Naive thymus-derived CD4-positive, alpha-beta T cell (primary cell): ENCODE results near the gene PRSS8. TPM values are rescaled to one million over a fixed set of nuclear protein-coding genes. Genes with fewer than 3 reads are reported as not detected.

Source experiments
- ATAC-seq: fragments of 150-1000 bp; cut with Tn5 transposase; 2 replicates; pipeline ENCODE4 v1.10.0; 2021; ENCODE audit warnings: mild to moderate bottlenecking, moderate library complexity
- CTCF ChIA-PET: fragments of 350-600 bp; sonication (Branson Sonifier 250); formaldehyde crosslinking; loops from one replicate; lab custom pipeline; 2021; ENCODE audit warnings: antibody characterized with exemption; lab: Charles Lee
- POLR2A ChIA-PET: fragments of 350-600 bp; sonication (Branson Sonifier 250); formaldehyde crosslinking; loops from one replicate; lab custom pipeline; 2021; ENCODE audit warnings: antibody characterized with exemption, inconsistent platforms; lab: Charles Lee
- DNase-seq, 9 donors: peaks; one replicate each; pipeline versions ENCODE4 v3.0.0 to v3.0.0-alpha.2; 2020 to 2022; ENCODE audit warnings: mixed read lengths in 1 of 9
- H3K27ac ChIP-seq: one replicate; pipeline ENCODE4 v1.7.0; 2013; ENCODE audit warnings: mild to moderate bottlenecking, low read depth, low read length, moderate library complexity
- H3K27me3 ChIP-seq, 2 donors: one replicate each; pipeline ENCODE4 v1.7.0; 2013; ENCODE audit warnings: low read length in 2 of 2, mild to moderate bottlenecking in 2 of 2, moderate library complexity in 2 of 2; ENCODE audit not compliant: control insufficient read depth in 2 of 2, insufficient read depth in 2 of 2
- H3K36me3 ChIP-seq, 3 experiments: 1 replicate in 2 of 3; 2 replicates in 1 of 3; pipeline ENCODE4 v1.7.0; 2013; ENCODE audit warnings: low read length in 3 of 3, mild to moderate bottlenecking in 3 of 3, moderate library complexity in 1 of 3; ENCODE audit not compliant: insufficient read depth in 3 of 3, control insufficient read depth in 2 of 3
- H3K4me1 ChIP-seq, 2 donors: one replicate each; pipeline ENCODE4 v1.7.0; 2013; ENCODE audit warnings: low read length in 2 of 2, mild to moderate bottlenecking in 2 of 2, moderate library complexity in 1 of 2; ENCODE audit not compliant: control insufficient read depth in 2 of 2, insufficient read depth in 2 of 2
- H3K4me3 ChIP-seq: 2 replicates; pipeline ENCODE4 v1.7.0; 2013; ENCODE audit warnings: mild to moderate bottlenecking, low read length
- H3K9me3 ChIP-seq, 3 experiments: 1 replicate in 2 of 3; 2 replicates in 1 of 3; pipeline ENCODE4 v1.7.0; 2013; ENCODE audit warnings: low read length in 3 of 3; ENCODE audit not compliant: control insufficient read depth in 2 of 3
- H3K27ac Mint-ChIP-seq, 9 donors: one replicate each; pipeline ENCODE4 v1.8.0; 2020 to 2022; ENCODE audit warnings: mixed read lengths in 9 of 9, mild to moderate bottlenecking in 8 of 9, moderate library complexity in 5 of 9, inconsistent platforms in 2 of 9
- H3K27me3 Mint-ChIP-seq, 5 donors: one replicate each; pipeline ENCODE4 v1.8.0; 2021 to 2022; ENCODE audit warnings: mixed read lengths in 5 of 5, mild to moderate bottlenecking in 1 of 5
- H3K36me3 Mint-ChIP-seq, 5 donors: one replicate each; pipeline ENCODE4 v1.8.0; 2020 to 2022; ENCODE audit warnings: mixed read lengths in 5 of 5, mild to moderate bottlenecking in 3 of 5, inconsistent platforms in 1 of 5
- H3K4me1 Mint-ChIP-seq, 7 donors: one replicate each; pipeline ENCODE4 v1.8.0; 2020 to 2022; ENCODE audit warnings: mixed read lengths in 7 of 7, mild to moderate bottlenecking in 3 of 7, inconsistent platforms in 1 of 7
- H3K4me3 Mint-ChIP-seq, 10 donors: one replicate each; pipeline ENCODE4 v1.8.0; 2020 to 2022; ENCODE audit warnings: mild to moderate bottlenecking in 10 of 10, mixed read lengths in 10 of 10, moderate library complexity in 6 of 10, inconsistent platforms in 2 of 10
- H3K9me3 Mint-ChIP-seq, 11 donors: one replicate each; pipeline ENCODE4 v1.8.0; 2020 to 2022; ENCODE audit warnings: mixed read lengths in 11 of 11, mild to moderate bottlenecking in 4 of 11, inconsistent platforms in 1 of 11, moderate library complexity in 1 of 11
- intact Hi-C, 2 donors: fragments of 100-400 bp; cut with micrococcal nuclease; formaldehyde crosslinking; loops; one replicate each; pipeline ENCODE4 v1.15.1; 2023
- polyA plus RNA-seq, 2 donors: library from polyadenylated mRNA; unstranded; fragments of 300-500 nt; fragmentation: Illumina TruSeq; gene quantifications; one replicate each; pipeline ENCODE4 v1.2.3, GENCODE V29; 2021
- total RNA-seq, 6 experiments: library from RNA in 5 of 6; stranded (reverse) in 5 of 6; gene quantifications; 1 replicate in 5 of 6; 2 replicates in 1 of 6; pipeline ENCODE4 v1.2.3 and lab custom pipeline; 2021 to 2026

PRSS8 gene
- total and polyA plus RNA-seq, 7 experiments from 2014 or later = not detected

DNA sequence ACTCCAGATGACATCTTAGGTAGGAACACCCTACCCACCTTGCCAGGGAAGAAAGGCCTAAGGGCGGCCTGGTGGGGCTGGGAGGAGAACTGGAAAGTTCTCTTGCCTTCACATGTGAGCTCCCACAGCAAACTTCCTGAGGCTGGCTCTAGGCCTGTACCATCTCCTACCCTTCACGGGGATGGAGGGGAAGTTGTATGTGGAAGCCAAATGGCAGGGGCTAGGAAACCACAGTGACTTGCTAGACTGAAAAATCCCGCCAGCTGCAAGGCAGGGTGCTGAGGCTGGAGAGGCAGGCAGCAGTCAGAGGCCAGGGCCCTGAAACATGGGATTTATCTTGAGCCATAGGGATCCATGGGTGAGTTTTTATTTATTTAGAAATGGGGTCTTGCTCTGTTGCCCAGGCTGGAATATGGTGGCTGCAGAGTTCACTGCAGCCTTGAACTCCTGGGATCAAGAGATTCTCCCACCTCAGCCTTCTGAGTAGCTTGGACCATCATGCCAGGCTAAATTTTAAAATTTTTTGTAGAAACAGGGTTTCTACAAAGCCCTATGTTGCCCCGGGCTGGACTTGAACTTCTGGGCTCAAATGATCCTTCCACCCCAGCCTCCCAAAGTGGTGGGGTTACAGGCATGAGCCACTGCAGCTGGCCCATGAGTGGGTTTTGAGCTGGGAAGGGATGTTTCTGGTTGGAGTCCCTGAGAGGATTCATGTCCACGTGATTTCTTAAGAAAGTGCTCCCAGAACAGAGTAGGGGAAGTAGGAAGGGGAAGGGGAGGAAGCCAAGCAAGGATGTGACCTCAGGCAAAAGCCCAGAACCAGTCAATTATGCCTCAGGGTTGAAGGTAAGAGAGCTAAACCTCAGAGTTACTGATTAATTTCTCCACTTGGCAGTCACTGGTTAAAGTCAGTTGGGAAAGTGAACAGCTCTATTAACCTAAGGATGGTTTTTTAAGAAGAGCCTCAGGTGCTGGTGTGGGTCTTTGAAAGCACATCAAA is 22.1 kb downstream of the PRSS8 start:
- H3K36me3 Mint-ChIP-seq = peaks cover 0 to 11% (median 0%) of the 10 kb centered on the region in 5 donors
- Histone ChIP-seq H3K27ac (no peak overlapping the region), H3K4me1 (peaks cover 5 to 16% of the 10 kb centered on the region in 2 donors), H3K27me3 (no peaks in the 10 kb centered on the region), H3K4me3 (no peak overlapping the region), H3K36me3 (peaks cover 0 to 35% (median 0%) of the 10 kb centered on the region in 3 experiments), H3K9me3 (no peaks in the 10 kb centered on the region)
- peaks cover 0 to 3% (median 0%) of the 10 kb centered on the region in 11 donors for H3K9me3 Mint-ChIP-seq
- H3K27ac Mint-ChIP-seq = peak overlapping the region in 6 of 9 donors; percentile 6 to 74 (median 50)
- CTCF ChIA-PET = no interaction called here
- DNase-seq = no peak
- no peak for ATAC-seq
- H3K4me3 Mint-ChIP-seq = peak overlapping the region in 2 of 10 donors; percentile 38 to 47
- H3K4me1 Mint-ChIP-seq = peaks cover 11 to 35% (median 18%) of the 10 kb centered on the region in 7 donors
- H3K27me3 Mint-ChIP-seq = no peaks in the 10 kb centered on the region
- POLR2A ChIA-PET = interaction anchor here (1.0 to 2.6 kb wide), 3 partner anchors 28 to 67 kb away, joined by 3 to 10 read pairs (median 3); partner anchors contain the start of genes FUS and ZNF668
- intact Hi-C loops = no loop called here

DNA sequence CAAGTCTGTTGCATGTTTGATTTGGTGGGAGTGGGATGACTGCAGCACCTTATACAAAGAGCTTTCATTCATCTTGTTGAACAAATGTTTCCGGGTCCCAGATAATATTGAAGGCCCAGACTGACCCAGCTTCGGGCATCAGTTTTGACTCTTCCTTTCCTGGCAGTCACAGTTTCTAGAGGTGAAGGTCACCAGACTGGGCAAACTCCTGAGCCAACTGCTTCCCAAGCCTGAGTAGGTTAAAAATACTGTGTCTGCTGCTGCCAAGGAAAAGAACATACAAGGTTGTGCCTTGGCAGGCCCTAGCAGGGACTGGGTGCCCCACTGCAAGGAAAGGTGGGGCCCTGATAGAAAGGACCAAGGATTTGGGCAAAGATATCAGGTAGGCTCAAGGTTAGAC is 22.8 kb downstream of the PRSS8 start:
- no peak overlapping the region for H3K27ac ChIP-seq
- DNase-seq = no peak
- H3K4me3 ChIP-seq = no peak overlapping the region
- no peak for ATAC-seq
- peak overlapping the region in 1 of 10 donors; percentile 25 for H3K4me3 Mint-ChIP-seq
- H3K9me3 Mint-ChIP-seq = no peaks in the 10 kb centered on the region
- peaks cover 0 to 11% (median 0%) of the 10 kb centered on the region in 5 donors for H3K36me3 Mint-ChIP-seq
- POLR2A ChIA-PET = interaction anchor here (1.2 kb wide), 1 partner anchor 39 kb away, joined by 3 read pairs; the partner anchor contains the start of gene ZNF668
- H3K36me3 ChIP-seq = peaks cover 0 to 38% (median 0%) of the 10 kb centered on the region in 3 experiments
- peaks cover 3 to 16% of the 10 kb centered on the region in 2 donors for H3K4me1 ChIP-seq
- H3K4me1 Mint-ChIP-seq = peaks cover 9 to 34% (median 14%) of the 10 kb centered on the region in 7 donors
- CTCF ChIA-PET = no interaction called here
- no peak overlapping the region for H3K27ac Mint-ChIP-seq
- no peaks in the 10 kb centered on the region for H3K9me3 ChIP-seq
- H3K27me3 ChIP-seq = no peaks in the 10 kb centered on the region
- intact Hi-C loops = no loop called here
- H3K27me3 Mint-ChIP-seq = no peaks in the 10 kb centered on the region

DNA sequence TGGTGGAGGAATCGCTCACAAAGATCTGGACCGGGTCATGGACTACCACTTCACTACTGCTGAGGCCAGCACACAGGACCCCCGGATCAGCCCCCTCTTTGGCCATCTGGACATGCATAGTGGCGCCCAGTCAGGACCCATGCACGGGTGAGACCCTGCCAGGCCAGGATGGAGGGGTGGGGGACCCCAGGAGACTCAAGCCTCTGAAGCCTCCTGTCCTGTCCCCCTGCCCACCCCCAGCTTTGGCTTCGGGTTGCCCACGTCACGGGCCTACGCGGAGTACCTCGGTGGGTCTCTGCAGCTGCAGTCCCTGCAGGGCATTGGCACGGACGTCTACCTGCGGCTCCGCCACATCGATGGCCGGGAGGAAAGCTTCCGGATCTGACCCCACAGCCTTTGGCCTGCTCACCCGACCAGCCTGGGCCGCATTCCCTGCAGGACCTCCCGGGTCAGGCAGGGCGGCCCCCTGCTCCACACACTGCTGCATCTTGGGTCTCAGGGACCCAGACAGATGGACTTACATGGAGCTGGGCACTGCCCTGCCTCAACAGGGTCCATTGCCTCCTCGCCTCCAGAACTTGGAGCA is 23.6 kb downstream of the PRSS8 start:
- ATAC-seq (no peak), DNase-seq (no peak)
- H3K27me3 Mint-ChIP-seq = no peaks in the 10 kb centered on the region
- no peaks in the 10 kb centered on the region for H3K9me3 Mint-ChIP-seq
- Histone ChIP-seq H3K4me3 (no peak overlapping the region), H3K4me1 (peaks cover 4 to 16% of the 10 kb centered on the region in 2 donors), H3K36me3 (peaks cover 0 to 38% (median 0%) of the 10 kb centered on the region in 3 experiments), H3K27me3 (no peaks in the 10 kb centered on the region), H3K27ac (no peak overlapping the region), H3K9me3 (no peaks in the 10 kb centered on the region)
- peaks cover 0 to 11% (median 0%) of the 10 kb centered on the region in 5 donors for H3K36me3 Mint-ChIP-seq
- no peak overlapping the region for H3K27ac Mint-ChIP-seq
- POLR2A ChIA-PET = interaction anchor here (0.7 to 1.1 kb wide), 2 partner anchors 30 to 395 kb away, joined by 3 to 5 read pairs; no protein-coding TSS in a partner anchor
- intact Hi-C loops = no loop called here
- peaks cover 10 to 39% (median 19%) of the 10 kb centered on the region in 7 donors for H3K4me1 Mint-ChIP-seq
- no peak overlapping the region for H3K4me3 Mint-ChIP-seq
- CTCF ChIA-PET = interaction anchor here (0.8 to 1.2 kb wide), 2 partner anchors 17 to 20 kb away, joined by 3 to 4 read pairs; no protein-coding TSS in a partner anchor

DNA sequence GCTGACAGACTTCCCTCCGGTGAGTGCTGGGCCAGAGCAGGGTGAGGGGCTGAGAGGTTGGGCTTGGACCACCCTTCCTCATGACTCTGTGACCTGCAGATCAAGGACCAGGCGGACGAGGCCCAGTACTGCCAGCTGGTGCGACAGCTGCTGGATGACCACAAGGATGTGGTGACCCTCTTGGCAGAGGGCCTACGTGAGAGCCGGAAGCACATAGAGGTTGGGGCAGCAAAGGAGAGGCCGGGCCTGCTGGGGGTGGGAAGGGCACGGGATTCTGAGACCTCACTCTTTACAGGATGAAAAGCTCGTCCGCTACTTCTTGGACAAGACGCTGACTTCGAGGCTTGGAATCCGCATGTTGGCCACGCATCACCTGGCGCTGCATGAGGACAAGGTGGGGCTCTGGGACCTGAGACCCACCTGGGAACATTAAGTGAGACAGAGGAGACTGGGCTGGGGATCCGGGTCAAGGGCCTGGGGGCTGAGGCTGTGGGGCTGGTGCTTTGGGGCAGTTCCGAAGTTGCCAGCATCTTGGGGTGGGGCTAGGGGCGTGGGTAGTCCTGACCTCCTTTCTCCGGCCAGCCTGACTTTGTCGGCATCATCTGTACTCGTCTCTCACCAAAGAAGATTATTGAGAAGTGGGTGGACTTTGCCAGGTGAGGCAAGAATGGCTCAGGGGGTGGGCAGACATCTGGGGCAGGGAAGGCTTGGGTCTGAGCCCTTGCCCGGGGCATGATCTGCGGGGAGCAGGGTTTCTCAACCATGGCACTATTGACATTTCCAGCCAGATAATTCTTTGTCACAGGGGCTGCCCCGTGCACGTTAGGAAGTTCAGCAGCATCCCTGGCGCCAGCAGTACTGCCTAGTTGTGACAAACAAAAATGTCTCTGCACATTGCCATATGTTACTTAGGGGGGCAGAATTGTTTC is 25.2 kb downstream of the PRSS8 start:
- ChIA-PET POLR2A (interaction anchor here (1.8 kb wide), 1 partner anchor 70 kb away, joined by 4 read pairs; the partner anchor contains the start of gene FUS), CTCF (no interaction called here)
- Mint-ChIP-seq H3K27me3 (no peaks in the 10 kb centered on the region), H3K27ac (peak overlapping the region in 4 of 9 donors; percentile 14 to 80 (median 38)), H3K4me1 (peaks cover 10 to 44% (median 19%) of the 10 kb centered on the region in 7 donors), H3K9me3 (no peaks in the 10 kb centered on the region), H3K4me3 (peak overlapping the region in 8 of 10 donors; percentile 34 to 90 (median 73)), H3K36me3 (peaks cover 0 to 11% (median 0%) of the 10 kb centered on the region in 5 donors)
- Histone ChIP-seq H3K36me3 (peaks cover 0 to 38% (median 0%) of the 10 kb centered on the region in 3 experiments), H3K4me1 (peaks cover 4 to 16% of the 10 kb centered on the region in 2 donors), H3K27ac (peak overlapping the region; percentile 2), H3K27me3 (no peaks in the 10 kb centered on the region), H3K4me3 (no peak overlapping the region), H3K9me3 (no peaks in the 10 kb centered on the region)
- DNase-seq (no peak), ATAC-seq (no peak)
- intact Hi-C loops = no loop called here

DNA sequence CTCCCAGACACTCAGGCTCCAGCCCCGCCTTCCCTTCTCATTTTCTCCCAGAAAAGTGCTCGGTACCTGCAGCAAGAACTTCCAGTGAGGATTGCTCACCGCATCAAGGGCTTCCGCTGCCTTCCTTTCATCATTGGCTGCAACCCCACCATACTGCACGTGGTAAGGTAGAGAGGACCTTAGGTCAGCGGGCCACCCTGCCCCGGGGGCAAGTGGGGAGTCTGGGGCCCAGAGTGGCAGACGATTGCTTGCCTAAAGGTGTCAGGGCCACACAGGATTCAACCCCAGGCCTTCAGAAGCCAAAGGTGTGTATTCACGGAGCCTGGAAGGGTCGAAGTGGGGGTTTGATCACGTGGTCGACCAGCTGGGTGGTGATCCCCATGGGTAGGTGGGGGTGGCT is 25.9 kb downstream of the PRSS8 start:
- peak overlapping the region in 7 of 9 donors; percentile 39 to 88 (median 69) for H3K27ac Mint-ChIP-seq
- peaks cover 0 to 11% (median 0%) of the 10 kb centered on the region in 5 donors for H3K36me3 Mint-ChIP-seq
- no peaks in the 10 kb centered on the region for H3K9me3 ChIP-seq
- DNase-seq (no peak), ATAC-seq (no peak)
- H3K36me3 ChIP-seq = peaks cover 0 to 38% (median 0%) of the 10 kb centered on the region in 3 experiments
- peak overlapping the region; percentile 2 for H3K27ac ChIP-seq
- no peaks in the 10 kb centered on the region for H3K9me3 Mint-ChIP-seq
- H3K4me1 ChIP-seq = peaks cover 4 to 16% of the 10 kb centered on the region in 2 donors
- H3K27me3 ChIP-seq = no peaks in the 10 kb centered on the region
- peaks cover 10 to 43% (median 19%) of the 10 kb centered on the region in 7 donors for H3K4me1 Mint-ChIP-seq
- H3K4me3 Mint-ChIP-seq = peak overlapping the region; percentile 62 to 90 (median 78)
- H3K27me3 Mint-ChIP-seq = no peaks in the 10 kb centered on the region
- no peak overlapping the region for H3K4me3 ChIP-seq
- intact Hi-C loops = loop anchor here (2.0 kb wide), 4 partner anchors 15 to 349 kb away; partner anchors contain the start of genes ARMC5 (in 2 of the 2), VKORC1 (in 2 of the 2), ZNF646 (in 2 of the 2) and ZNF668 (in 2 of the 2)
- POLR2A ChIA-PET = interaction anchor here (1.8 kb wide), 1 partner anchor 71 kb away, joined by 4 read pairs; the partner anchor contains the start of gene FUS
- CTCF ChIA-PET = no interaction called here
